Activated CD4-positive, alpha-beta T cell treated with anti-CD3 and anti-CD28 coated beads, Interleukin-2, amount 10 ng/mL, durations not matched to agents 24 days and 14 days (primary cell): Measurements from ENCODE around the gene BCAT1. TPM values are rescaled to one million over a fixed set of nuclear protein-coding genes. Genes with fewer than 3 reads are reported as not detected.

Experiments used
- DNase-seq: peaks from one replicate; pipeline ENCODE4 v3.0.0; 2022
- H3K27ac Mint-ChIP-seq: one replicate; pipeline ENCODE4 v1.8.0; 2022; ENCODE audit warnings: mild to moderate bottlenecking, mixed read lengths
- H3K27me3 Mint-ChIP-seq: one replicate; pipeline ENCODE4 v1.8.0; 2022; ENCODE audit warnings: mixed read lengths
- H3K36me3 Mint-ChIP-seq: one replicate; pipeline ENCODE4 v1.8.0; 2022; ENCODE audit warnings: low read depth, mild to moderate bottlenecking, mixed read lengths
- H3K4me1 Mint-ChIP-seq: one replicate; pipeline ENCODE4 v1.8.0; 2021; ENCODE audit warnings: mixed read lengths
- H3K4me3 Mint-ChIP-seq: one replicate; pipeline ENCODE4 v1.8.0; 2022; ENCODE audit warnings: mild to moderate bottlenecking, moderate library complexity, mixed read lengths
- H3K9me3 Mint-ChIP-seq: one replicate; pipeline ENCODE4 v1.8.0; 2021; ENCODE audit warnings: mixed read lengths
- intact Hi-C: fragments of 100-400 bp; cut with micrococcal nuclease; formaldehyde crosslinking; loops from one replicate; pipeline ENCODE4 v1.15.1; 2023
- total RNA-seq: library from RNA; stranded (reverse); gene quantifications from 2 replicates; pipeline ENCODE4 v1.2.3, GENCODE V29; 2022

BCAT1 gene, protein sequence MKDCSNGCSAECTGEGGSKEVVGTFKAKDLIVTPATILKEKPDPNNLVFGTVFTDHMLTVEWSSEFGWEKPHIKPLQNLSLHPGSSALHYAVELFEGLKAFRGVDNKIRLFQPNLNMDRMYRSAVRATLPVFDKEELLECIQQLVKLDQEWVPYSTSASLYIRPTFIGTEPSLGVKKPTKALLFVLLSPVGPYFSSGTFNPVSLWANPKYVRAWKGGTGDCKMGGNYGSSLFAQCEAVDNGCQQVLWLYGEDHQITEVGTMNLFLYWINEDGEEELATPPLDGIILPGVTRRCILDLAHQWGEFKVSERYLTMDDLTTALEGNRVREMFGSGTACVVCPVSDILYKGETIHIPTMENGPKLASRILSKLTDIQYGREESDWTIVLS
- 49.7 and 51.9 TPM in 2 replicates for total RNA-seq

DNA sequence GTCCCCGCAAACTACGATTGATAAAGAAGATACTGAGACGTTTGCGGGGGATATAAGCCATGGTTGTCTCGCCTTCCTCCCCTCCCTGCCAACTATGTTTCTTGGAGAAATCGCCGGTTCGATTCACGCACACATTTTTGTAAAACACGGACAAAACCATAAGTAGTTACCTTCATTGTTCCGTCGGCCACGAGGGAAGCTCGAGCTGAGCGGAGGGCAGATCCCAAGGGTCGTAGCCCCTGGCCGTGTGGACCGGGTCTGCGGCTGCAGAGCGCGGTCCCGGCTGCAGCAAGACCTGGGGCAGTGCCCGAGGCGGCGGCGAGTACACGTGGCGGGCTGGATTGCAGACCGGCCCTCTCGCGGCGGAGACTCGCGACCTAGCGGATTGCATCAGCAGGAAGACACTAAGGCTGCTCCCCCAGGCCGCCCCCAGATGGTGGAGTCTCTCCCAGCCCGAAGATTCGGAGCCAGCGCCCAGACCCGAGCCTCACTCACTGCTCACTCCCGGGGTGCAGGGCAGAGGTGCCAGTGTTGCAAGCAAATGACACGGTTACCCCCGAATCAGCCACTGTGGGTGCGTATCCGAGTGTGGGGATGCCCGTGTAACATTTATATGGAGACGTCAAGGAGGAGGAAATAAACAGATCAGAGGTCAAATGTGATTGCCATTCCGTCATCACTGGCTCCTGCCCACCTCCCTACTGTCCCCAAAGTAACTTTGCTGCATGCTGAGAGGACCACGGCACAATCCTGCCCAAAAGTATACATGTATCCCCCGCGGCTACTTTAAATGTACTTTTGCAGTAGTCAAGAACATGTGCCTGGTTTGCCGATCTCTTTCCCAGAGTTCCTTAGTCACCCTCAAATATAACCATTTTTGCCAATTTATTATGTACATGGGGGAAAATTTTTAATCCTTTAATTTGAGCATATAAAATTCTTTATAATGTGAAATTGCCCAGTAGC is at the start of gene BCAT1:
TSS of gene BCAT1 (minus strand) at position 345 of the 966 bp plus-strand sequence. CDS start at position 176, 169 bp downstream.
- DNase-seq, result peak; percentile 82
- H3K4me1 Mint-ChIP-seq, result peaks cover 52% of the 10 kb centered on the region
- H3K36me3 Mint-ChIP-seq, result peaks cover 9% of the 10 kb centered on the region
- H3K27me3 Mint-ChIP-seq, result peaks cover 8% of the 10 kb centered on the region
- intact Hi-C loops, result loop anchor here (1.0 to 5.0 kb wide), 5 partner anchors 30 to 418 kb away; no protein-coding TSS in a partner anchor
- H3K9me3 Mint-ChIP-seq, result no peaks in the 10 kb centered on the region
- peak within 1 kb of the TSS; percentile 93 for H3K27ac Mint-ChIP-seq
- peak within 1 kb of the TSS; percentile 92 for H3K4me3 Mint-ChIP-seq

DNA sequence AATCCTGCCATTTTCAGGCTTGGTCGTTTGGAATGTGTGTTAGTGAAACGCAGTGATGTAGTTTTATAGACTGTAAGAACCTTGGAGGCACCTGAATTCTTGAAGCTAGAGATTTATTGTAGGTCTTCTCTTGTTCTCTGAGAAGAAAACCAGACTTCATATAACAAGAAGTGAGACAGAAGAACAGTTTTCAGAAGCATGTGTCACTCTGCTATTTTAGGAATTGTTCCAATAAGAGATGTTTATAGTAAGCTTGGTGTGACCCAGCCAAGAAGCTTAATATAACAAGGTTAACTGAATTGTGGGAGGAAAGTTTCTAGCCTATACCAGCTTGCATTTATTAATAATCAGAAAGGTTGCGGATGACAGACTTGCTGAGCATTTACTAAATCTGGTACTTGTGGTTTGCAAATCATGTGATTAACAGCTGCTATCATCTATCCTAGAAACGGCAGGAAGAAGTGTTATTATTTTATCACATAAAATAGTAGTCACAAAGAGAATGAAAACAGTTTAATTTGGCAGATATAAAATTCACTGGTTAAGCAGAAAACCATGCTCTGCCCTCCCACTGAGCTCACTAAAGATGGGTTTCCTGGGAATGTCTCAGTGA is 49.2 kb upstream of the BCAT1 start:
- intact Hi-C loops, result no loop called here
- H3K27ac Mint-ChIP-seq, result no peak overlapping the region
- no peaks in the 10 kb centered on the region for H3K36me3 Mint-ChIP-seq
- H3K27me3 Mint-ChIP-seq, result peaks cover 3% of the 10 kb centered on the region
- no peaks in the 10 kb centered on the region for H3K9me3 Mint-ChIP-seq
- no peak overlapping the region for H3K4me3 Mint-ChIP-seq
- no peaks in the 10 kb centered on the region for H3K4me1 Mint-ChIP-seq
- no peak for DNase-seq

DNA sequence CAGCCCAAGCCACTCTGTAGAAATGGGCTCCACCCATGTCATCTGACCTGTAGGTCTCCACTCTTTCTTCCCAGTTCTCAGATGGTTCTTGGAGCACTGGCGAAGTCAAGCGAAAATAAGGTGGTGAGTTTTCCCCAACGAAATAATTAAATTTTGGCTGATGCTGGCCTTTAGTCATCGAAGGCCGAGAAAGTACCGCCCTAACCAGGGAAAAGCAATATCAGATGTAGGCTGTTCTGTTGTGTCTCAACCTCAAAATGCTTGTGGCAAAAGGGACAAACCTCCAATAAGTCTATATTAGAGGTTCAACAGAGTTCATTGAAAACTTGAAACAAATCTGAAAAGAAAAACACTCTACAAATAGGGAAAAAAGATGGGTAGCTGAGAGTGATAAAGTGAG is 48.6 kb upstream of the BCAT1 start:
- Mint-ChIP-seq H3K27ac (no peak overlapping the region), H3K4me3 (no peak overlapping the region), H3K36me3 (no peaks in the 10 kb centered on the region), H3K27me3 (peaks cover 3% of the 10 kb centered on the region), H3K4me1 (no peaks in the 10 kb centered on the region), H3K9me3 (no peaks in the 10 kb centered on the region)
- DNase-seq, result no peak
- intact Hi-C loops, result no loop called here

DNA sequence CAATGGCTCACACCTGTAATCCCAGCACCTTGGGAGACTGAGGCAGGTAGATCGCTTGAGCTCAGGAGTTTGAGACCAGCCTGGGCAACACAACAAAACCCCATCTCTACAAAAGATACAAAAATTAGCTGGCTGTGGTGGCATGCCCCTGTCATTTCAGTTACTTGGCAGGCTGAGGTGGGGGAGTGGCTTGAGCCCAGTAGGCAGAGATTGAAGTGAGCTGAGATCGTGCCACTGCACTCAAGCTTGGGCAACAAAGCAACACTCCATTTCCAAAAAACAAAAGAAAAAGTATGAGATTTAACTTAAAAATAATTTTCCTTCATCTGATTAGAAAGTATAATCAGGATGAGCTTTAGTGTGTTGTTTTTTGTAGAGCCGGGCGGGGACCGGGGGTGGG is 47.9 kb upstream of the BCAT1 start:
- intact Hi-C loops, result no loop called here
- Mint-ChIP-seq H3K4me1 (no peaks in the 10 kb centered on the region), H3K36me3 (no peaks in the 10 kb centered on the region), H3K27me3 (peaks cover 3% of the 10 kb centered on the region), H3K9me3 (no peaks in the 10 kb centered on the region), H3K4me3 (no peak overlapping the region), H3K27ac (no peak overlapping the region)
- DNase-seq, result no peak

DNA sequence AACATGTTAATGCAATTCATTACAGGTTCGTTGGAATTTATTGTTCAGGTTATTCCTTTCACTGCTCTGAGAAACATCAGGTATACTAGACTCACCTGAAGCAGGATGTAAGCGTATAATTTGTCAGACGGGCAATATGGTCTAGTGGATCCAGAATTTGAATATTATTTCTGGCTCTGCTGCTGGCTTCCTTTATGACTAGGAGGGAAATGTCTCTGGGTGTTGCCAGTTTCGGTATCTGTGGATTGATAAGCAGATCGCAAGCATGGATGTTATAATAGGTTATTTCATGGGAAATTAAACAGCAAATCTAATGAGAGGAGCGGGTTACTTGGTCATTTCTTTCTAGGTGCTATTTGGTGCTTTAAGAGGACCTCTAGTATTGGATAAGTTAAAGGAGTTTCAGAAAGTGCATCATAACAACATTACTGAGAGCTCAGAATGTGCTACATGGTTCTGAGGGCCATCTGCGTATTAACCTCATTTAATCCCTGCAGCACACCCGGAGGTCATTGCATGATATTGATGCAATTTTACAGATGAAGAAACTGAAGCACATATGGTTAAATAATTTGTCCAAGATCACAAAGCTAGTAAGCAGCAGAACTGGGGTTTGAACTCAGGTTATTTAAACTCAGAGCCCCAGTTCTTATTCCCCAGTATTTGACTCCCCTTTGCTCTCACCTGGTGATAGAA is 47.3 kb upstream of the BCAT1 start:
- Mint-ChIP-seq H3K4me3 (no peak overlapping the region), H3K27ac (no peak overlapping the region), H3K4me1 (no peaks in the 10 kb centered on the region), H3K27me3 (peaks cover 2% of the 10 kb centered on the region), H3K9me3 (no peaks in the 10 kb centered on the region), H3K36me3 (no peaks in the 10 kb centered on the region)
- DNase-seq, result no peak
- intact Hi-C loops, result no loop called here

DNA sequence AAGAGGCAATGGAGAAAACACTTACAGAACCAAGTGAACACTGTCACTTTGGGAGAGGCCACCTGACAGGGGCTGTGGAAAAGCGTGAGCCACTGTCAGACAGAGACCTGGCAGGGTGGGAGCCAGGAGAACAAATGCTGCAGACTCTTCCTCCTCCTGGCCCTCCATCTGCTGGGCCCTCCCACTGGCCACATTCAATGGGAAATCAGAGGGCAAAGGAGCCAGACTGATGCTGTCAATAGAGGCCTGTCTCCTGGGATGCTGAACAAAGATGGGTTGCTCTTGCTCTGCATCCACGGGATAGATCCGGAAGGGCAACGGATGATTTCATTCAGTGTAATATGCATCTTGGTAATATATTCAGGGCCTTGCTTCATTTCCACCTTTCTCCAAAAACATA is 44.9 kb upstream of the BCAT1 start:
- H3K4me1 Mint-ChIP-seq, result no peaks in the 10 kb centered on the region
- no peak overlapping the region for H3K27ac Mint-ChIP-seq
- intact Hi-C loops, result loop anchor here (5.0 kb wide), 1 partner anchor 59 kb away; a partner anchor contains a TSS

DNA sequence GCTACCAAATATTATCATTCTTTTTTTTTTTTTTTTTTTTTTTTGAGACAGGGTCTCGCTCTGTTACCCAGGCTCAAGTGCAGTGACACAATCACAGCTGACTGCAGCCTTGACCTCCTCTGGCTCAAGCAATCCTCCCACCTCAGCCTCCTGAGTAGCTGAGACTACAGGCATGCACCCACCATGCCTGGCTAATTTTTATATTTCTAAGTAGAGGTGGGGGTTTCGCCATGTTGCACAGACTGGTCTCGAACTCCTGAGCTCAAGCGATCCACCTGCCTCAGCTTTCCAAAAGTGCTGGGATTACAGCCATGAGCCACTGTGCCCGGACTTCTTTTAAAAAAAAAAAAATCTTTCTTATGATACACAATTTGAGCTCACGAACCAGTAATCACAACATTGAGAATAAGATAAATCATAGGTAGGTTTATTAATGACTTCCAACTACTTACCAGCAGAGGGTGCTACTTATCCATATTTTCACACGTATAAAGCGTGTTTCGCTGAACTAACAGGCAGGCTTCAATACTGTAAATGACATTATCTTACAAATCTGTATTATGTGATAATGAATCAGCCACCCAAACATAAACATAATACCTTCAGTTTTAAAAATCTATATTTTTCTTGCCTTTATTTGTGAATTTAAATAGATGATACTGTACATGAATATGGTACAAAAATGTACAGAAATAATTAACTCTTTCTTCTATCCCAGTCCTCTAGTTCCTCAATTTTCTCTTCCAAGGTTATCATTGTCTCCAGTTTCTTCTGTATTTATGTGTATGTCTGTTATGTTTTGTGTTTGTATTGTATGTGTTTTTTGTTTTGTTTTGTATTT is 42.5 kb upstream of the BCAT1 start:
- no peak overlapping the region for H3K27ac Mint-ChIP-seq
- peaks cover 8% of the 10 kb centered on the region for H3K27me3 Mint-ChIP-seq
- H3K9me3 Mint-ChIP-seq, result no peaks in the 10 kb centered on the region
- no peak overlapping the region for H3K4me3 Mint-ChIP-seq
- H3K36me3 Mint-ChIP-seq, result no peaks in the 10 kb centered on the region
- intact Hi-C loops, result loop anchor here (1.0 to 5.0 kb wide), 2 partner anchors 61 to 139 kb away; a partner anchor contains a TSS
- peak; percentile 73 for DNase-seq
- no peaks in the 10 kb centered on the region for H3K4me1 Mint-ChIP-seq

More for the DNA sequence above, 44.9 kb upstream of the BCAT1 start:
- Mint-ChIP-seq H3K27me3 (peaks cover 5% of the 10 kb centered on the region), H3K9me3 (no peaks in the 10 kb centered on the region), H3K36me3 (no peaks in the 10 kb centered on the region), H3K4me3 (no peak overlapping the region)
- no peak for DNase-seq

DNA sequence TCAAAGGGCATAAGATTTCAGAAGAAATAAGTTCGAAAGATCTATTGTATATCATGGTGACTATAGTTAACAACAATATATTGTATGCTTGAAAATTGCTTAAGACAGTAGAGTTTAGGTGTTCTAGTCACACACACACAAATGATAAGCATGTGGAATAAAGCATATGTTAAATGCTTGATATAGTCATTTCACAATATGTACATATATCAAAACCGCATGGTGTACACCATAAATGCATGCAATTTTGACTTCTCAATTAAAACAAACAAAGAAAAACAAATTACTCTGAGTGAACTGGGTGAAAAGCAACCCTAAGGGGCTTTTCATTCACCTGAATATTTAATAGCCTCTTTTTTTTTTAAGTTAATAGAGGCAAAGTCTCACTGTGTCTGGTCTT is 40.3 kb upstream of the BCAT1 start:
- no peak overlapping the region for H3K4me3 Mint-ChIP-seq
- intact Hi-C loops, result no loop called here
- H3K9me3 Mint-ChIP-seq, result peaks cover under 1% of the 10 kb centered on the region
- no peak overlapping the region for H3K27ac Mint-ChIP-seq
- no peak for DNase-seq
- H3K4me1 Mint-ChIP-seq, result no peaks in the 10 kb centered on the region
- H3K36me3 Mint-ChIP-seq, result no peaks in the 10 kb centered on the region
- H3K27me3 Mint-ChIP-seq, result peaks cover 8% of the 10 kb centered on the region

DNA sequence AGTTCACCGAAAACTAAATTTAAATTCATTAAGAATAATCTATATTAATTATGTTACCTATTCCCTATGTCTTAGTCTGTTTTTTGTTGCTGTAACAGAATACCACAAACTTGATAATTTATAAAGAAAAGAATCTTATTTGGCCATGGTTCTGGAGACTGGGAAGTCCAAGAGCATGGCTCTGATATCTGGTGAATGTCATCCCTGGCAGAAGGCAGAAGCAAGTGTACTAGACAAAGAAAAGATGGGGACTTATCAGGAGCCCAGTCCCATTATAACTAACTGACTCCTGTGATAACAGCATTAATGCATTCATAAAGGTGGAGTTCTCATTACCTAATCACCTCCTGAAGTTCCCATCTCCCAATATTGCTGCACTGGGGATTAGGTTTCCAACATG is 33.3 kb upstream of the BCAT1 start:
- peaks cover 4% of the 10 kb centered on the region for H3K9me3 Mint-ChIP-seq
- no peak overlapping the region for H3K27ac Mint-ChIP-seq
- DNase-seq, result no peak
- peaks cover 2% of the 10 kb centered on the region for H3K4me1 Mint-ChIP-seq
- no peak overlapping the region for H3K4me3 Mint-ChIP-seq
- H3K27me3 Mint-ChIP-seq, result no peaks in the 10 kb centered on the region
- H3K36me3 Mint-ChIP-seq, result peaks cover 1% of the 10 kb centered on the region
- intact Hi-C loops, result no loop called here

DNA sequence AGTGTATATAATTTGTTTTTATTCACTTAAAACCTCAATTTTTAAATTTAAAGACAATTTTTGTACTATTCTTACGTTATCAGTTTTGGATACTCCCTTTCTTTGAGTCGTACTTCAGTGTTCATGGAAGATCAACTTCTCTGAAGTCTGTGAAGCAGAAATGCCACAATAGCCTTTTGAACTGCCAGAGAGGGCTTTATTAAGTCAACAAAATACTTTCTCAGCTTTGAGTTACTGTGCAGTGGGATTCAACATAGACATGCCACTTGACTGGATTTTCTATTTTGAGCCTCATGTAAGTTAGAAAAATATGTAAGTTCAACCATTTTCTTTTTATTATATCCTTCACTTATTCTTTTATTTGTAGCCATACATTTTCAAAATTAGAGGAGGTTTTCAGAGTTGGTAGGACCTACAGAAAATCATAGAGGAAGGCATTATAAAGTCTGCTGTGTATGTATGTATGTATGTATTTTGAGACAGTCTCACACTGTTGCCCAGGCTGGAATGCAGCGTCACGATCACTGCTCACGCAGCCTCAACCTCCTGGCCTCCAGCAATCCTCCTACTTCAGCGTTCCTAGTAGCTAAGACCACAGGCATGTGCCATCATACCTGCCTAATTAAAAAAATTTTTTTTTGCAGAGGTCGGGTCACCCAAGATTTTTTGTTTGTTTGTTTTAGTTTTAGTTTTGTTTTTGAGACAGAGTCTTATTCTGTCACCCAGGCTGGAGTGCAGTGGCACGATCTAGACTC is 31.3 kb upstream of the BCAT1 start:
- Mint-ChIP-seq H3K36me3 (peaks cover 1% of the 10 kb centered on the region), H3K4me3 (no peak overlapping the region), H3K4me1 (peaks cover 2% of the 10 kb centered on the region), H3K27ac (no peak overlapping the region), H3K27me3 (no peaks in the 10 kb centered on the region), H3K9me3 (peaks cover 4% of the 10 kb centered on the region)
- no peak for DNase-seq
- intact Hi-C loops, result no loop called here

DNA sequence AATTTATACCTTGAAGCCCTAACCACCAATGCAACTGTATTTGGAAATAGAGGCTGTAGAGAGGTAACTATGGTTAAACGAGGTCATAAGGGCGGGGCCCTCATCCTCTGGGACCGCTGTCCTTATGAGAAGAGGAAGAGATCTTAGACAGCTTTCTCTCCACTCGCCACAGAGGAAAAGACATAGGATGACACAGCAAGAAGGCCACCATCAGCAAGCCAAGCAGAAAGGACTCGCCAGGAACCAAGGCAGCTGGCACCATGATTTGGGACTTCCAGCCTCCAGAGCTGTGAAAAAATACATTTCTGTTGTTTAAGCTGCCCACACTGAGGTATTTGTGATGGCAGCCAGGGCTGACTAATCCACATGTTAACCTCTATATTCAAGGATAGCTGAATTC is 30.4 kb upstream of the BCAT1 start:
- no peak overlapping the region for H3K27ac Mint-ChIP-seq
- H3K4me3 Mint-ChIP-seq, result no peak overlapping the region
- H3K36me3 Mint-ChIP-seq, result peaks cover 1% of the 10 kb centered on the region
- H3K4me1 Mint-ChIP-seq, result peaks cover 2% of the 10 kb centered on the region
- no peaks in the 10 kb centered on the region for H3K27me3 Mint-ChIP-seq
- peaks cover 4% of the 10 kb centered on the region for H3K9me3 Mint-ChIP-seq
- DNase-seq, result no peak
- intact Hi-C loops, result no loop called here

DNA sequence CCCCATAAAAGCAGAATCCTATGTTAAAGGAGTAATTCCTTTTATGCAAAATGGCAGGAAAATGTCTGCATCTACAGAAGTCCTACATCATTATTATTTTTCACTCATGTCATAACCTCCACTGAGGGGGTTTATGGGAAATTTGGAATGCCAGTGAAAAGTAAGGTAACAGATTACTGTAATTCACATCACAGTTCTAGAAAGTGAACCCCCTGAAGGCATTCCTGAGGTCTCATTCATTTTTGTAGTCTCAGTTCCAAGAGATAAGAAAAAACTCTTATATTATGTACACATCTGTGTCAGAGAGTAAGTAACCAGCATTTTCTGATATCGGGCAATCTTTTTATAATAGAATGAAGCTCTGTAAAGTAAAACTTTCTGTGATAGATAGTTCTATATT is 28.8 kb upstream of the BCAT1 start:
- Mint-ChIP-seq H3K27ac (no peak overlapping the region), H3K4me3 (no peak overlapping the region), H3K36me3 (peaks cover under 1% of the 10 kb centered on the region), H3K4me1 (peaks cover 2% of the 10 kb centered on the region), H3K9me3 (peaks cover 4% of the 10 kb centered on the region), H3K27me3 (no peaks in the 10 kb centered on the region)
- intact Hi-C loops, result no loop called here
- DNase-seq, result no peak
